ENCODE results near the gene ACR. TPM values are rescaled to one million over a fixed set of nuclear protein-coding genes. Genes with fewer than 3 reads are reported as not detected.

The ACR gene
- total RNA-seq, 1 donor from 2014 or later = 0.43 TPM

Other genes starting within 250 kb of the ACR start
- 25.3 TPM for gene LMF2, start 230.5 kb upstream of the ACR start, total RNA-seq
- gene NCAPH2, start 230.0 kb upstream of the ACR start, total RNA-seq = 28.8 TPM
- not detected for gene SCO2, start 212.6 kb upstream of the ACR start, total RNA-seq
- gene TYMP, start 208.2 kb upstream of the ACR start, total RNA-seq = 11.8 TPM
- not detected for gene KLHDC7B, start 192.3 kb upstream of the ACR start, total RNA-seq
- not detected for gene SYCE3, start 175.3 kb upstream of the ACR start, total RNA-seq
- 402 TPM for gene CPT1B, start 159.8 kb upstream of the ACR start, total RNA-seq
- 36.0 TPM for gene CHKB, start 155.4 kb upstream of the ACR start, total RNA-seq
- gene MAPK8IP2, start 137.4 kb upstream of the ACR start, total RNA-seq = 0.62 TPM
- 19.1 TPM for gene ARSA, start 110.1 kb upstream of the ACR start, total RNA-seq
- 19.3 TPM for gene SHANK3, start 65.4 kb upstream of the ACR start, total RNA-seq
- 9.7 TPM for gene RABL2B, start 45.4 kb downstream of the ACR start, total RNA-seq

Data from Right ventricle myocardium superior (tissue), 1 donor.